Nephron progenitor cell (in vitro differentiated cells): ENCODE measurements around the gene EPGN.

ENCODE experiments used
- DNase-seq: peaks from one replicate; pipeline ENCODE4 v3.0.0; 2021
- H3K27ac Mint-ChIP-seq: 2 replicates; pipeline ENCODE4 v1.8.0; 2021; ENCODE audit warnings: mild to moderate bottlenecking, moderate library complexity, mixed read lengths
- H3K27me3 Mint-ChIP-seq: 2 replicates; pipeline ENCODE4 v1.8.0; 2021; ENCODE audit warnings: mild to moderate bottlenecking, low read depth, mixed read lengths; ENCODE audit not compliant: poor library complexity
- H3K36me3 Mint-ChIP-seq: 2 replicates; pipeline ENCODE4 v1.8.0; 2021; ENCODE audit warnings: low read depth, mixed read lengths
- H3K4me1 Mint-ChIP-seq: 2 replicates; pipeline ENCODE4 v1.8.0; 2021; ENCODE audit warnings: mixed read lengths
- H3K4me3 Mint-ChIP-seq: 2 replicates; pipeline ENCODE4 v1.8.0; 2021; ENCODE audit warnings: mild to moderate bottlenecking, moderate library complexity, mixed read lengths
- H3K9me3 Mint-ChIP-seq: 2 replicates; pipeline ENCODE4 v1.8.0; 2021; ENCODE audit warnings: mild to moderate bottlenecking, moderate library complexity, mixed read lengths
- CTCF ChIP-seq: fragments of 200-600 bp; sonication (generic); IDR thresholded peaks from 2 replicates; pipeline ENCODE4 v1.5.0; 2021; ENCODE audit warnings: antibody characterized with exemption

Gene EPGN

GRCh38 chr4:74318276-74318675 lies 10.0 kb downstream of the EPGN start:
- DNase-seq: no peak
- H3K9me3 Mint-ChIP-seq: no peaks in the 10 kb centered on the region
- no peak for TF ChIP-seq CTCF

GRCh38 chr4:74319470-74319869 lies 11.2 kb downstream of the EPGN start:
- Mint-ChIP-seq H3K36me3 (no peaks in the 10 kb centered on the region), H3K4me1 (no peaks in the 10 kb centered on the region), H3K9me3 (no peaks in the 10 kb centered on the region), H3K27me3 (peaks cover 4% of the 10 kb centered on the region), H3K27ac (no peak overlapping the region), H3K4me3 (no peak overlapping the region)
- no peak for TF ChIP-seq CTCF
- DNase-seq: no peak

More at GRCh38 chr4:74318276-74318675, 10.0 kb downstream of the EPGN start:
- no peaks in the 10 kb centered on the region for H3K4me1 Mint-ChIP-seq
- H3K27me3 Mint-ChIP-seq: peaks cover 4% of the 10 kb centered on the region
- no peak overlapping the region for H3K27ac Mint-ChIP-seq
- H3K4me3 Mint-ChIP-seq: no peak overlapping the region
- H3K36me3 Mint-ChIP-seq: no peaks in the 10 kb centered on the region

- Mint-ChIP-seq H3K36me3 (no peaks in the 10 kb centered on the region), H3K27me3 (no peaks in the 10 kb centered on the region), H3K27ac (no peak overlapping the region), H3K4me3 (no peak overlapping the region), H3K9me3 (no peaks in the 10 kb centered on the region), H3K4me1 (no peaks in the 10 kb centered on the region)
- DNase-seq: no peak
- TF ChIP-seq CTCF: peak; percentile 14
These were observed 12.4 kb downstream of the EPGN start for GRCh38 chr4:74320559-74321118.

GRCh38 chr4:74322301-74322700 lies 14.0 kb downstream of the EPGN start:
- no peak overlapping the region for H3K27ac Mint-ChIP-seq
- H3K4me1 Mint-ChIP-seq: no peaks in the 10 kb centered on the region
- DNase-seq: no peak
- H3K27me3 Mint-ChIP-seq: no peaks in the 10 kb centered on the region
- no peaks in the 10 kb centered on the region for H3K36me3 Mint-ChIP-seq
- H3K4me3 Mint-ChIP-seq: no peak overlapping the region
- TF ChIP-seq CTCF: no peak
- H3K9me3 Mint-ChIP-seq: no peaks in the 10 kb centered on the region

- no peaks in the 10 kb centered on the region for H3K4me1 Mint-ChIP-seq
- no peak for TF ChIP-seq CTCF
- no peak for DNase-seq
- no peaks in the 10 kb centered on the region for H3K36me3 Mint-ChIP-seq
- H3K27me3 Mint-ChIP-seq: no peaks in the 10 kb centered on the region
- H3K4me3 Mint-ChIP-seq: no peak overlapping the region
- no peak overlapping the region for H3K27ac Mint-ChIP-seq
- H3K9me3 Mint-ChIP-seq: no peaks in the 10 kb centered on the region
These were observed 15.4 kb downstream of the EPGN start for GRCh38 chr4:74323663-74324062.

GRCh38 chr4:74324262-74324661 lies 16.0 kb downstream of the EPGN start:
- Mint-ChIP-seq H3K9me3 (no peaks in the 10 kb centered on the region), H3K4me3 (no peak overlapping the region), H3K36me3 (no peaks in the 10 kb centered on the region), H3K27ac (no peak overlapping the region), H3K27me3 (no peaks in the 10 kb centered on the region), H3K4me1 (no peaks in the 10 kb centered on the region)
- no peak for DNase-seq
- no peak for TF ChIP-seq CTCF
